K562 (cell line): Measurements from ENCODE around the gene RRAS. TPM values are rescaled to one million over a fixed set of nuclear protein-coding genes. Genes with fewer than 3 reads are reported as not detected.
A peak's percentile ranks its signal among the peaks of the same experiment; 100 is the strongest.

Source experiments
- ARID2 ChIP-seq: fragments of 450-650 bp; IDR thresholded peaks from 2 replicates; pipeline ENCODE4 v1.6.1; 2017; ENCODE audit warnings: antibody characterized with exemption, mild to moderate bottlenecking
- ATF7 ChIP-seq: fragments of 450-650 bp; IDR thresholded peaks from 2 replicates; pipeline ENCODE4 v1.7.1; 2014; ENCODE audit warnings: mild to moderate bottlenecking, moderate library complexity
- HMGN3 ChIP-seq: IDR thresholded peaks from 2 replicates; pipeline ENCODE4 v1.6.1; 2011; ENCODE audit warnings: borderline replicate concordance, low read depth, mild to moderate bottlenecking, mixed read lengths, low read length; ENCODE audit not compliant: insufficient read length; ENCODE audit errors: extremely low read depth
- HNRNPK ChIP-seq: fragments of 200-400 bp; formaldehyde crosslinking; IDR thresholded peaks from one replicate; pipeline ENCODE4 v1.6.1; 2018; ENCODE audit warnings: mild to moderate bottlenecking, low read depth, low read length; ENCODE audit not compliant: poor library complexity, severe bottlenecking
- KDM2B ChIP-seq: fragments of 250-450 bp; sonication (Bioruptor Pico); IDR thresholded peaks from 2 replicates; pipeline ENCODE4 v1.8.0; 2021; ENCODE audit warnings: mild to moderate bottlenecking, moderate library complexity
- MYC ChIP-seq, 2 experiments: fragments of 250-450 bp in 1 of 2; sonication (Bioruptor Pico) in 1 of 2; IDR thresholded peaks; 2 replicates each; pipeline versions ENCODE4 v1.5.1 to v1.6.1; 2012 to 2021; ENCODE audit warnings: low read depth in 2 of 2, borderline replicate concordance in 1 of 2, improper control_type of control experiment in 1 of 2, low read length in 1 of 2, mild to moderate bottlenecking in 1 of 2, moderate library complexity in 1 of 2
- NFYB ChIP-seq: IDR thresholded peaks from 2 replicates; pipeline ENCODE4 v1.6.1; 2011; ENCODE audit warnings: mild to moderate bottlenecking, moderate library complexity; ENCODE audit not compliant: insufficient read length; ENCODE audit errors: extremely low read depth
- NONO ChIP-seq, 2 experiments: fragments of 200-400 bp in 1 of 2; fragments of 450-650 bp in 1 of 2; formaldehyde crosslinking in 1 of 2; IDR thresholded peaks; 2 replicates each; pipeline ENCODE4 v1.6.1; 2017; ENCODE audit warnings: low read depth in 2 of 2, mild to moderate bottlenecking in 2 of 2, moderate library complexity in 2 of 2, low read length in 1 of 2
- NR4A1 ChIP-seq, 2 experiments: fragments of 250-450 bp in 1 of 2; fragments of 450-650 bp in 1 of 2; sonication (Bioruptor Pico) in 1 of 2; IDR thresholded peaks; 2 replicates each; pipeline versions ENCODE4 v1.4.0 to v1.6.1; 2016 to 2020; ENCODE audit warnings: mild to moderate bottlenecking in 2 of 2, missing compliant biosample characterization in 1 of 2, missing genetic modification characterization in 1 of 2, moderate library complexity in 1 of 2
- PHF8 ChIP-seq: fragments of 200-600 bp; sonication (generic); IDR thresholded peaks from 2 replicates; pipeline ENCODE4 v1.6.1; 2012; ENCODE audit warnings: mixed run types, mild to moderate bottlenecking, inconsistent platforms, low read length, moderate library complexity, borderline replicate concordance
- PHTF2 ChIP-seq: fragments of 250-450 bp; sonication (Bioruptor Pico); IDR thresholded peaks from 2 replicates; pipeline ENCODE4 v1.5.0; 2021; ENCODE audit warnings: mild to moderate bottlenecking
- PRDM10 ChIP-seq: fragments of 450-650 bp; IDR thresholded peaks from 2 replicates; pipeline ENCODE4 v1.6.1; 2018; ENCODE audit not compliant: partially characterized antibody
- RBFOX2 ChIP-seq: fragments of 200-400 bp; formaldehyde crosslinking; IDR thresholded peaks from 2 replicates; pipeline ENCODE4 v1.6.1; 2017; ENCODE audit warnings: low read depth, mild to moderate bottlenecking, low read length, moderate library complexity
- ZBTB7A ChIP-seq: IDR thresholded peaks from 2 replicates; pipeline ENCODE4 v1.6.1; 2011; ENCODE audit warnings: low read depth, mild to moderate bottlenecking, low read length, moderate library complexity, borderline replicate concordance; ENCODE audit not compliant: control insufficient read depth
- ZNF398 ChIP-seq: fragments of 250-450 bp; sonication (Bioruptor Pico); IDR thresholded peaks from 2 replicates; pipeline ENCODE4 v1.8.0; 2021; ENCODE audit warnings: moderate library complexity, mild to moderate bottlenecking, inconsistent platforms
- ZNF551 ChIP-seq: fragments of 250-450 bp; sonication (Bioruptor Pico); IDR thresholded peaks from 2 replicates; pipeline ENCODE4 v1.5.0; 2021; ENCODE audit warnings: mild to moderate bottlenecking, moderate library complexity
- ZSCAN29 ChIP-seq: fragments of 450-650 bp; IDR thresholded peaks from 2 replicates; pipeline ENCODE4 v1.6.1; 2017
- ZZZ3 ChIP-seq: fragments of 450-650 bp; IDR thresholded peaks from 2 replicates; pipeline ENCODE4 v1.6.1; 2016; ENCODE audit warnings: antibody characterized with exemption, mild to moderate bottlenecking, moderate library complexity
- polyA plus RNA-seq, 8 experiments: library from polyadenylated mRNA; depleted of rRNA in 4 of 8; stranded (reverse) in 5 of 8; unstranded in 3 of 8; fragments of >200 nt; fragmentation: Nextera tagmentation in 2 of 8; fragmentation: Illumina TruSeq in 1 of 8; extraction: Ambion mirVana in 2 of 8; extraction: Trizol in 1 of 8; gene quantifications; 2 replicates each; pipeline versions ENCODE4 v1.2.1 to v1.2.3, GENCODE V29; 2011 to 2014; ENCODE audit warnings: inconsistent platforms in 1 of 8, missing spikeins in 1 of 8
- total RNA-seq, 7 experiments: library from RNA; depleted of rRNA in 6 of 7; stranded (reverse); fragments of >200 nt in 6 of 7; fragmentation: Illumina TruSeq in 2 of 7; extraction: Trizol in 2 of 7; gene quantifications; 2 replicates each; pipeline versions ENCODE4 v1.2.1 to v1.2.3, GENCODE V29; 2011 to 2021; ENCODE audit warnings: low replicate concordance in 1 of 7
- TF ChIP-seq, protein P1 (sequence below): fragments of 450-650 bp; IDR thresholded peaks from one replicate; pipeline ENCODE4 v1.6.1; 2018; ENCODE audit warnings: mild to moderate bottlenecking, moderate library complexity; ENCODE audit not compliant: partially characterized antibody

Gene RRAS
- total and polyA plus RNA-seq, 9 of the 15 experiments (the other 6 are each of a cell fraction or from before 2014, with no cell fraction given), result 0.70 to 17.3 (median 8.2) TPM

DNA sequence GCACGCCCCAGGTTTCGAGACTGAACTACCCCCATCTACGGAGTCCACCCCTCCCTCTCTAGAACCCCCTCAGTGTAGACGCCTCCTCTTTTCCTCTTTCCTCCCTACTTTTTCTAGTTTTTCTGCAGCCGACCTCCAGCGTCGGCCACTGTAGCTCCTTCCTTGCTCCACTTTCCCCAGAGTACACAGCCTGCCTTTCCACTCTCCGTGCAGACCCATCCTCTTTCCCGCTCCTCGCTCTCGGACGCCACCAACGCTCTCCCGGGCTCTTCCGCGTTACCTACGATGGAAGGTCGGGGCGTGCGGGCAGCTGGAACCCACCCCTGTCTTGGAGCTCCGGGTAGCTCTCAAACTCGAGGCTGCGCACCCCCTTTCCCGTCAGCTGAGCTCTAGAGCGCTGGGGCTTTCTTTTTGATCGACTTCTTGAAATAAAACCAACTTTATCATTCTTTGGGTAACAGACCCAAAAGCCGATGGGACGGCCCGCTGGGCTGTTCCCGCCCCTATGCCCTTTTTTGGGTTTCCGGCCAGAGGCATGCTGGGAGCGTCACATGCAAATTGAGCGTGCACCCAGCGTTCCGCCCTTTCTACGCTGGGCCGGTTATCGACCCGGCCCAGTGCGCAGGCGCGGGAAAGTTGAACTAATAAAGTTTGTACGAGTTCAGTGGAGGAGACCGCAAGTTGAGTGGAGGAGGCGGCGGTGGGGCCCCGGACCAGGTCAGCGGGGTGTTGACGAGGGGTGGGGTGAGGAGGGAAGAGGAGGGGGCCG lies 25.6 kb upstream of the RRAS start, which contains the start of the genes BCL2L12 and IRF3 (continued):
- TF ChIP-seq PHF8, result peak; percentile 78; the same call in 1 of the 2 replicates
- TF ChIP-seq ZNF551, result no peak
- peak; percentile 9; the same call in 1 of the 2 replicates for TF ChIP-seq MYC (IDR thresholded peaks at IDR 0.05; ENCODE audit: low read depth, low read length)
- no peak for TF ChIP-seq MYC (CRISPR knock-in tag; IDR thresholded peaks at IDR 0.05; ENCODE audit: borderline replicate concordance, low read depth)
- no peak for TF ChIP-seq HNRNPK
- TF ChIP-seq NFYB, result no peak
- peak; percentile 97 for TF ChIP-seq PRDM10
- no peak for TF ChIP-seq ARID2
- peak; percentile 89 for TF ChIP-seq ATF7
- TF ChIP-seq NR4A1 (CRISPR knock-in tag; IDR thresholded peaks at IDR 0.05), result no peak
- TF ChIP-seq NR4A1 (tag; IDR thresholded peaks at IDR 0.05), result no peak
- TF ChIP-seq, protein P1, sequence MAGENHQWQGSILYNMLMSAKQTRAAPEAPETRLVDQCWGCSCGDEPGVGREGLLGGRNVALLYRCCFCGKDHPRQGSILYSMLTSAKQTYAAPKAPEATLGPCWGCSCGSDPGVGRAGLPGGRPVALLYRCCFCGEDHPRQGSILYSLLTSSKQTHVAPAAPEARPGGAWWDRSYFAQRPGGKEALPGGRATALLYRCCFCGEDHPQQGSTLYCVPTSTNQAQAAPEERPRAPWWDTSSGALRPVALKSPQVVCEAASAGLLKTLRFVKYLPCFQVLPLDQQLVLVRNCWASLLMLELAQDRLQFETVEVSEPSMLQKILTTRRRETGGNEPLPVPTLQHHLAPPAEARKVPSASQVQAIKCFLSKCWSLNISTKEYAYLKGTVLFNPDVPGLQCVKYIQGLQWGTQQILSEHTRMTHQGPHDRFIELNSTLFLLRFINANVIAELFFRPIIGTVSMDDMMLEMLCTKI, result no peak
- TF ChIP-seq ZBTB7A, result peak; percentile 42; the same call in 1 of the 2 replicates
- TF ChIP-seq ZZZ3, result peak; percentile 29; the same call in 1 of the 2 replicates
- TF ChIP-seq NONO (IDR thresholded peaks at IDR 0.05; ENCODE audit: low read depth in 2 of 2, low read length in 1 of 2), result peak in 1 of 2 experiments; percentile 82; a peak in 1 of 4 replicates
- peak; percentile 29 for TF ChIP-seq HMGN3
- TF ChIP-seq PHTF2 (CRISPR knock-in tag), result no peak
- TF ChIP-seq KDM2B (CRISPR knock-in tag), result no peak
- TF ChIP-seq RBFOX2, result peak; percentile 93
- TF ChIP-seq ZNF398 (CRISPR knock-in tag), result no peak
- peak; percentile 95 for TF ChIP-seq ZSCAN29
